GM12878 (cell line): ENCODE results near the gene ISOC2. TPM values are rescaled to one million over a fixed set of nuclear protein-coding genes. Genes with fewer than 3 reads are reported as not detected.

Source experiments
- GATAD2B ChIP-seq: fragments of 450-650 bp; conservative IDR thresholded peaks from 2 replicates; pipeline ENCODE4 v1.6.1; 2017; ENCODE audit warnings: low read depth, mild to moderate bottlenecking, moderate library complexity
- HDAC2 ChIP-seq: fragments of 200-600 bp; sonication (generic); IDR thresholded peaks from 2 replicates; pipeline ENCODE4 v1.6.1; 2017
- PAX5 ChIP-seq: IDR thresholded peaks from 2 replicates; pipeline ENCODE4 v1.6.1; 2011; ENCODE audit warnings: low read depth, low read length, borderline replicate concordance
- TCF12 ChIP-seq: IDR thresholded peaks from 2 replicates; pipeline ENCODE4 v1.6.1; 2011; ENCODE audit warnings: low read depth, mild to moderate bottlenecking, low read length
- USF1 ChIP-seq: IDR thresholded peaks from 2 replicates; pipeline ENCODE4 v1.6.1; 2011; ENCODE audit warnings: borderline replicate concordance, low read depth, mild to moderate bottlenecking, moderate library complexity, mixed read lengths, low read length; ENCODE audit not compliant: insufficient read depth; ENCODE audit errors: extremely low read length
- ZBTB40 ChIP-seq: fragments of 450-650 bp; IDR thresholded peaks from 2 replicates; pipeline ENCODE4 v1.6.1; 2016; ENCODE audit warnings: mild to moderate bottlenecking, moderate library complexity, borderline replicate concordance
- polyA plus RNA-seq, 11 experiments: library from polyadenylated mRNA; depleted of rRNA in 4 of 11; unstranded in 6 of 11; stranded (reverse) in 5 of 11; fragments of >200 nt; fragmentation: Nextera tagmentation in 4 of 11; fragmentation: Illumina TruSeq in 1 of 11; extraction: Ambion mirVana in 4 of 11; extraction: Trizol in 1 of 11; gene quantifications; 1 replicate in 1 of 11; 2 replicates in 10 of 11; pipeline versions ENCODE4 v1.2.1 to v1.2.3, GENCODE V29; 2011 to 2016; ENCODE audit warnings: inconsistent platforms in 2 of 11, missing spikeins in 2 of 11, low read depth in 1 of 11
- total RNA-seq, 4 experiments: library from RNA; depleted of rRNA in 3 of 4; stranded (reverse); fragments of >200 nt in 3 of 4; fragmentation: Illumina TruSeq in 1 of 4; extraction: Trizol in 1 of 4; gene quantifications; 2 replicates each; pipeline versions ENCODE4 v1.2.1 to v1.2.3, GENCODE V29; 2013 to 2021

The ISOC2 gene
- total and polyA plus RNA-seq, 10 of the 15 experiments (the other 5 are each of a cell fraction or from before 2014, with no cell fraction given): 0.72 to 238 (median 56.9) TPM

- TF ChIP-seq ZBTB40 (no peak), USF1 (no peak), GATAD2B (no peak), TCF12 (no peak), PAX5 (no peak), HDAC2 (no peak)
Measured at GRCh38 chr19:55504252-55504603, 42.8 kb upstream of the ISOC2 start (continued).
